ENCODE measurements around the gene LDLRAD3.

The LDLRAD3 gene

GRCh38 chr11:35927104-35927503 is 16.8 kb upstream of the LDLRAD3 start:
- TF ChIP-seq CTCF (IDR thresholded peaks at IDR 0.05; ENCODE audit: low read depth, low read length), result no peak
- H3K4me3 ChIP-seq (ENCODE audit: low read depth, low read length), result no peak overlapping the region

GRCh38 chr11:35927682-35928081 is 16.2 kb upstream of the LDLRAD3 start:
- no peak for TF ChIP-seq CTCF (IDR thresholded peaks at IDR 0.05; ENCODE audit: low read depth, low read length)
- H3K4me3 ChIP-seq (ENCODE audit: low read depth, low read length), result no peak overlapping the region

- no peak overlapping the region for H3K4me3 ChIP-seq (ENCODE audit: low read depth, low read length)
- no peak for TF ChIP-seq CTCF (IDR thresholded peaks at IDR 0.05; ENCODE audit: low read depth, low read length)
These were observed 15.0 kb upstream of the LDLRAD3 start for GRCh38 chr11:35928688-35929395.

- no peak for TF ChIP-seq CTCF (IDR thresholded peaks at IDR 0.05; ENCODE audit: low read depth, low read length)
These were observed 13.4 kb upstream of the LDLRAD3 start for GRCh38 chr11:35930466-35930865.

GRCh38 chr11:35932121-35932520 is 11.7 kb upstream of the LDLRAD3 start:
- TF ChIP-seq CTCF (IDR thresholded peaks at IDR 0.05; ENCODE audit: low read depth, low read length), result no peak

More at GRCh38 chr11:35930466-35930865, 13.4 kb upstream of the LDLRAD3 start:
- H3K4me3 ChIP-seq (ENCODE audit: low read depth, low read length), result no peak overlapping the region

GRCh38 chr11:35932681-35933319 is 11.1 kb upstream of the LDLRAD3 start:
- TF ChIP-seq CTCF (IDR thresholded peaks at IDR 0.05; ENCODE audit: low read depth, low read length), result no peak
- H3K4me3 ChIP-seq (ENCODE audit: low read depth, low read length), result no peak overlapping the region

More at GRCh38 chr11:35932121-35932520, 11.7 kb upstream of the LDLRAD3 start:
- no peak overlapping the region for H3K4me3 ChIP-seq (ENCODE audit: low read depth, low read length)

GRCh38 chr11:35933320-35933871 is 10.5 kb upstream of the LDLRAD3 start:
- no peak overlapping the region for H3K4me3 ChIP-seq (ENCODE audit: low read depth, low read length)
- TF ChIP-seq CTCF (IDR thresholded peaks at IDR 0.05; ENCODE audit: low read depth, low read length), result no peak

Data from WI38 (cell line).